ENCODE data around the gene EPN1. TPM values are rescaled to one million over a fixed set of nuclear protein-coding genes. Genes with fewer than 3 reads are reported as not detected.

EPN1 gene
- total and polyA plus RNA-seq, 2 donors from 2014 or later, result 138 to 145 TPM

DNA sequence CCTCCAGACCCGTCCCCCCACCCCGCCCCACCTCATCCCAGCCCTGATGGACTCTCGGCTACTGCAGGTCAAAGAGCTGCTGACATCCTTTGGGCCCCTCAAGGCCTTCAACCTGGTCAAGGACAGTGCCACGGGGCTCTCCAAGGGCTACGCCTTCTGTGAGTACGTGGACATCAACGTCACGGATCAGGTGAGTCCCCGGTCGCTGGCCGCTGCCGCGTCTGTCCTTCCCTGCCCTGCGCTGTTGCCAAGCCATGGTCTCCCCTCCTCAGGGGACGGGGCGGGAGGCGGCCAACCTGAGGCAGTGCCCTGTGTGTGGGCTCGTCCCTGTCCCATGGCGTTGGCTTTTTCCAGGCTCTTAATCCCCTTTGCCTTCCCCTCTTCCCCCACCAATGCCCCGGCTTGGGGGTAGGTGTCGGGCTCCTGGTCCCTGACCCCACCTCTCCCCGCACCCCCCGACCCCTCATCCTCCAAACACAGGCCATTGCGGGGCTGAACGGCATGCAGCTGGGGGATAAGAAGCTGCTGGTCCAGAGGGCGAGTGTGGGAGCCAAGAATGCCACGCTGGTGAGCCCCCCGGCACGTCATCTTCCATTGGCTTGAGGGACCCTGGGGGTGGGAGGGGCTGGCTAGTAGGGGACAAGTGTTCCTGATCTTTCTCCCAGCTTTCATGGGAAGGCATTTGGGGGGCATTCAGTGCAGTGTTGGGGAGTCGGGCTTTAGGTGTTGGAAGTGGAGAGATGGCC lies 6.2 kb upstream of the EPN1 start:
- DNase-seq, result peak in 1 of 5 donors; percentile 67
- Histone ChIP-seq H3K9ac (ENCODE audit: low read length in 3 of 3) (no peak overlapping the region), H3K27ac (ENCODE audit: low read depth in 2 of 2, low read length in 2 of 2) (no peak overlapping the region), H3K27me3 (ENCODE audit: control insufficient read depth, insufficient read depth, low read length) (no peaks in the 10 kb centered on the region), H3K9me3 (ENCODE audit: control insufficient read depth in 2 of 3, insufficient read depth in 1 of 3, low read length in 3 of 3) (no peaks in the 10 kb centered on the region), H3K4me1 (ENCODE audit: control insufficient read depth in 2 of 3, insufficient read depth in 2 of 3, low read depth in 1 of 3, low read length in 3 of 3) (peaks cover 0 to 8% (median 6%) of the 10 kb centered on the region in 3 donors), H3K36me3 (ENCODE audit: control insufficient read depth in 2 of 3, insufficient read depth in 3 of 3, low read length in 3 of 3) (peaks cover 2 to 59% (median 37%) of the 10 kb centered on the region in 3 donors), H3K4me3 (ENCODE audit: low read length in 3 of 3) (no peak overlapping the region)
- TF ChIP-seq, protein P1, sequence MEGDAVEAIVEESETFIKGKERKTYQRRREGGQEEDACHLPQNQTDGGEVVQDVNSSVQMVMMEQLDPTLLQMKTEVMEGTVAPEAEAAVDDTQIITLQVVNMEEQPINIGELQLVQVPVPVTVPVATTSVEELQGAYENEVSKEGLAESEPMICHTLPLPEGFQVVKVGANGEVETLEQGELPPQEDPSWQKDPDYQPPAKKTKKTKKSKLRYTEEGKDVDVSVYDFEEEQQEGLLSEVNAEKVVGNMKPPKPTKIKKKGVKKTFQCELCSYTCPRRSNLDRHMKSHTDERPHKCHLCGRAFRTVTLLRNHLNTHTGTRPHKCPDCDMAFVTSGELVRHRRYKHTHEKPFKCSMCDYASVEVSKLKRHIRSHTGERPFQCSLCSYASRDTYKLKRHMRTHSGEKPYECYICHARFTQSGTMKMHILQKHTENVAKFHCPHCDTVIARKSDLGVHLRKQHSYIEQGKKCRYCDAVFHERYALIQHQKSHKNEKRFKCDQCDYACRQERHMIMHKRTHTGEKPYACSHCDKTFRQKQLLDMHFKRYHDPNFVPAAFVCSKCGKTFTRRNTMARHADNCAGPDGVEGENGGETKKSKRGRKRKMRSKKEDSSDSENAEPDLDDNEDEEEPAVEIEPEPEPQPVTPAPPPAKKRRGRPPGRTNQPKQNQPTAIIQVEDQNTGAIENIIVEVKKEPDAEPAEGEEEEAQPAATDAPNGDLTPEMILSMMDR (IDR thresholded peaks at IDR 0.05; ENCODE audit: borderline replicate concordance, extremely low read depth, insufficient read depth), result no peak
- FAIRE-seq, result no peak
- intact Hi-C loops (cut with DNase I), result no loop called here

- Histone ChIP-seq H3K4me1 (ENCODE audit: control insufficient read depth in 2 of 3, insufficient read depth in 2 of 3, low read depth in 1 of 3, low read length in 3 of 3) (peaks cover 0 to 8% (median 6%) of the 10 kb centered on the region in 3 donors), H3K9me3 (ENCODE audit: control insufficient read depth in 2 of 3, insufficient read depth in 1 of 3, low read length in 3 of 3) (no peaks in the 10 kb centered on the region), H3K36me3 (ENCODE audit: control insufficient read depth in 2 of 3, insufficient read depth in 3 of 3, low read length in 3 of 3) (peaks cover 0 to 51% (median 32%) of the 10 kb centered on the region in 3 donors), H3K9ac (ENCODE audit: low read length in 3 of 3) (no peak overlapping the region), H3K4me3 (ENCODE audit: low read length in 3 of 3) (no peak overlapping the region), H3K27ac (ENCODE audit: low read depth in 2 of 2, low read length in 2 of 2) (no peak overlapping the region), H3K27me3 (ENCODE audit: control insufficient read depth, insufficient read depth, low read length) (no peaks in the 10 kb centered on the region)
- intact Hi-C loops (cut with DNase I), result no loop called here
- peak in 1 of 5 donors; percentile 64 for DNase-seq
- no peak for FAIRE-seq
- TF ChIP-seq, protein P1 (IDR thresholded peaks at IDR 0.05; ENCODE audit: borderline replicate concordance, extremely low read depth, insufficient read depth), result no peak
Observed at GRCh38 chr19:55669418-55670279, 5.4 kb upstream of the EPN1 start.

DNA sequence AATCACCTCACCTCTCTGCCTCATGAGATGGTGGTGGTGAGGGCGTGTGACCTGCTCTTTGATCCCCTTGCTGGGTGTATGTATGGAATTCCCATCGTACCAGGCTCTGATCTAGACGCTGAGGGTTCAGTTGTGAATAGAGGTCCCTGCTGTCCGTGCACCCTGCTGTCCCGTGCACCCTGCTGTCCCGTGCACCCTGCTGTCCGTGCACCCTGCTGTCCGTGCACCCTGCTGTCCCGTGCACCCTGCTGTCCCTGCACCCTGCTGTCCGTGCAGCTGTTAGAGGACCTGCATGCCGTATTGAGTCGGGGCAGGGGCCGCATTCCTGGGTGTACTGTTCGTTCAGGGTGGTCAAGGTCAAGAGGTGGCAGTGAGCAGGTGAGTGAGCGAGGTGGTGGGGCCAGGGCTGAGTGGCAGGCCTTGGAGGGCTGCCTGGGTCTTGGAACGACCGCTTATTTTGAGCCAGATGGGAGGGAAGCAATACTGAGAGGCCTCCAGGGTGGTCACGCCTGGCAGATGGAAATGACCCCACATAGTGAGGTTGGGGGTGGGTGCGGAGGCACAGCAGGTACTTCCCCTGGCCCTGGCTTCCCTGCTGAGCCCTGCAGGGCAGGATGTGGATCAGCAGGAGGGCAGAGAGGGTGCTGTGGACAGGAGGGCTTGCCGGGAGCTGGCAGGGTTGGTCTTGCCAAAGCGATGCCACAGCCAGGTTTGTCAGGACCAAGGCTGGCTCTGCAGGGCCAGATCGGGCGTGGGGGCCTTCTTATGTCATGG lies 4.6 kb upstream of the EPN1 start:
- H3K9ac ChIP-seq (ENCODE audit: low read length in 3 of 3), result no peak overlapping the region
- DNase-seq (peak in 2 of 5 donors; percentile 38 to 93), FAIRE-seq (no peak)
- H3K27me3 ChIP-seq (ENCODE audit: control insufficient read depth, insufficient read depth, low read length), result no peaks in the 10 kb centered on the region
- no peak overlapping the region for H3K4me3 ChIP-seq (ENCODE audit: low read length in 3 of 3)
- no peak overlapping the region for H3K27ac ChIP-seq (ENCODE audit: low read depth in 2 of 2, low read length in 2 of 2)
- H3K9me3 ChIP-seq (ENCODE audit: control insufficient read depth in 2 of 3, insufficient read depth in 1 of 3, low read length in 3 of 3), result no peaks in the 10 kb centered on the region
- intact Hi-C loops (cut with DNase I), result no loop called here
- peaks cover 0 to 45% (median 32%) of the 10 kb centered on the region in 3 donors for H3K36me3 ChIP-seq (ENCODE audit: control insufficient read depth in 2 of 3, insufficient read depth in 3 of 3, low read length in 3 of 3)
- TF ChIP-seq, protein P1 (IDR thresholded peaks at IDR 0.05; ENCODE audit: borderline replicate concordance, extremely low read depth, insufficient read depth), result no peak
- peaks cover 0 to 8% (median 6%) of the 10 kb centered on the region in 3 donors for H3K4me1 ChIP-seq (ENCODE audit: control insufficient read depth in 2 of 3, insufficient read depth in 2 of 3, low read depth in 1 of 3, low read length in 3 of 3)
